ENCODE results near the gene TTYH2. TPM values are rescaled to one million over a fixed set of nuclear protein-coding genes. Genes with fewer than 3 reads are reported as not detected.
A peak's percentile ranks its signal among the peaks of the same experiment; 100 is the strongest.

The TTYH2 gene
- total and polyA plus RNA-seq, 9 donors, result 9.8 to 43.1 (median 18.9) TPM

DNA sequence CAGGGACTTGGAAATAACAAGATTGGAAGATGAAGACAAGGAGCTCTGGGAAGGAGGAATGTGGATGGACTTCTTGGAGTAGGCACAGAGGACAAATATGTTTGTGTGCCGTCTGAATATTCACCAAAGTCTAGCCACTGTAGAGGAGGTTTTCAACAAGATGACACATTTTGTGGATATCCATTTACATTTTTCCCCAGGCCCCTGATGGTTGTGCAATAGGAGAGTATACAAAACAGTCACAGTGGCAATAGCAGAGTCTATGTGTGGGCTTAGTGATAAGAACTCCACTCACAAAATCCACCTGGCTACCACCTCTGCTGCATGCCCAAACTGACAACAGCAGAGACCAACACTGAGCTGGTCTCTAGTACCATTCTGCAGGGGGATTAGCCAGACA, 42.4 kb upstream of the TTYH2 start:
- no peaks in the 10 kb centered on the region for H3K27me3 ChIP-seq
- H3K36me3 ChIP-seq, result no peaks in the 10 kb centered on the region
- H3K9me3 ChIP-seq, result peaks cover 0 to 3% of the 10 kb centered on the region in 2 donors
- DNase-seq, result no peak
- intact Hi-C loops (cut with DNase I), result no loop called here
- TF ChIP-seq CTCF (IDR thresholded peaks at IDR 0.05), result no peak
- TF ChIP-seq POLR2A (IDR thresholded peaks at IDR 0.05), result no peak
- TF ChIP-seq EP300 (IDR thresholded peaks at IDR 0.05), result no peak
- H3K4me3 ChIP-seq, result no peak overlapping the region
- 74 to 86% (median 79%) methylated on average over 1 of the region's 1 CpG for WGBS, 3 donors
- no peak overlapping the region for H3K27ac ChIP-seq
- no peaks in the 10 kb centered on the region for H3K4me1 ChIP-seq (ENCODE audit: insufficient read depth)

- 39 to 56% (median 52%) methylated on average over 3 of the region's 3 CpGs for WGBS, 3 donors
- Histone ChIP-seq H3K4me1 (ENCODE audit: insufficient read depth) (no peaks in the 10 kb centered on the region), H3K36me3 (no peaks in the 10 kb centered on the region), H3K4me3 (no peak overlapping the region), H3K9me3 (no peaks in the 10 kb centered on the region), H3K27ac (no peak overlapping the region), H3K27me3 (no peaks in the 10 kb centered on the region)
- intact Hi-C loops (cut with DNase I), result no loop called here
- DNase-seq, result no peak
- TF ChIP-seq POLR2A (IDR thresholded peaks at IDR 0.05) (no peak), CTCF (IDR thresholded peaks at IDR 0.05) (no peak), EP300 (IDR thresholded peaks at IDR 0.05) (no peak)
These were observed 40.7 kb upstream of the TTYH2 start for GRCh38 chr17:74172700-74173099.

- 37 to 44% (median 42%) methylated on average over 10 of the region's 10 CpGs for WGBS, 3 donors
- no peak for TF ChIP-seq POLR2A (IDR thresholded peaks at IDR 0.05)
- peak in 2 of 3 donors; percentile 35 to 39 for TF ChIP-seq CTCF (IDR thresholded peaks at IDR 0.05)
- H3K27me3 ChIP-seq, result no peaks in the 10 kb centered on the region
These were observed 36.8 kb upstream of the TTYH2 start for GRCh38 chr17:74176546-74177001.

DNA sequence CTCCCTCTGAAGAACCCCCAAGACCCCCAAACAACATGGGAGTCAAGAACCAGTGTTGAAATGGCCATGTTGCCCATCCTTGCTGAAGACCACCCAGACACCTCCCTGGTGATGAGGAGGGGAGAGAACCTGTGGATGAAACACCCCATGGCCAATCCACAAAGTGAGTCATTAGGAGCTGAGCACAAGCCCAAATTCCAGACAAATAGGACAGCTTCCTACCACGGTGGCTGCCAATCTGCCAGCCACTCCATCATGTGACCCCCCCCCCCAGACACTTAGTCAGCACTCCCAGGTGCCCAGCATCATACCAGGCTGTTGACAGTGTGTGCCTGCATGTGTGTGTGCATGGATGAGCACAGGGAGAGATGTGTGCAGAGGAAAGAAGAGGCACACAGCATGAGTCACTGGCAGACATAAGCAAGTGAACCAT, 36.3 kb upstream of the TTYH2 start:
- H3K27ac ChIP-seq, result no peak overlapping the region
- no peak for DNase-seq
- no peaks in the 10 kb centered on the region for H3K9me3 ChIP-seq
- intact Hi-C loops (cut with DNase I), result loop anchor here (5.0 kb wide), 3 partner anchors 740 to 750 kb away; no protein-coding TSS in a partner anchor
- no peak for TF ChIP-seq EP300 (IDR thresholded peaks at IDR 0.05)
- TF ChIP-seq POLR2A (IDR thresholded peaks at IDR 0.05), result no peak
- TF ChIP-seq CTCF (IDR thresholded peaks at IDR 0.05), result no peak
- no peak overlapping the region for H3K4me3 ChIP-seq
- H3K4me1 ChIP-seq (ENCODE audit: insufficient read depth), result no peaks in the 10 kb centered on the region
- 12 to 27% (median 15%) methylated on average over 1 of the region's 1 CpG for WGBS, 3 donors
- no peaks in the 10 kb centered on the region for H3K36me3 ChIP-seq
- no peaks in the 10 kb centered on the region for H3K27me3 ChIP-seq

More at GRCh38 chr17:74176546-74177001, 36.8 kb upstream of the TTYH2 start:
- Histone ChIP-seq H3K9me3 (no peaks in the 10 kb centered on the region), H3K4me3 (no peak overlapping the region), H3K4me1 (ENCODE audit: insufficient read depth) (no peaks in the 10 kb centered on the region), H3K27ac (no peak overlapping the region), H3K36me3 (no peaks in the 10 kb centered on the region)
- intact Hi-C loops (cut with DNase I), result loop anchor here (5.0 kb wide), 3 partner anchors 739 to 749 kb away; no protein-coding TSS in a partner anchor
- peak; percentile 24 to 62 (median 31) for DNase-seq
